ENCODE measurements around the gene ANO9. TPM values are rescaled to one million over a fixed set of nuclear protein-coding genes. Genes with fewer than 3 reads are reported as not detected.

The ANO9 gene
- total and polyA plus RNA-seq, 12 donors, result 0.07 to 2.9 (median 0.97) TPM; not detected in 5

DNA sequence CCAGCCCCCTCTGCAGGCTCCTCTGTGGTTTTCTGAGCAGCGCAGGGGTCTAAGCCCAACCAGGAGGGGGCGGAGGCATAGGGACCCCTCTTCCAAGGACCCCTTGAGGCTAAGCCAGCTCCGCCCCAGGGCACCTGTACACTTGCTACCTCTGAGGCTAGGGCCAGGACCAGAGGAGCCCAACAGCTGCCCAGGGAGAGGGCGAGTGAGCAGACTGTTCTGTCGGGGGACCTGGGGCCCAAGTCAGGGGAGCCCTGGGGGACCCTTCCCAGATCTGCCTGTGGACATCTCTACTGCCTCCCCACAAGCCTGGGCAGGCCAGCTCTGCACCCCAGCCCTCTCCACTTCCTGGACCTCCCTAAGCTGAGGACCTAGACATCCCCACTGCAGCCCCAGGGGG, 70.8 kb downstream of the ANO9 start:
- Histone ChIP-seq H3K4me1 (replicated peaks in 1 of 2) (no peaks in the 10 kb centered on the region), H3K27me3 (peaks cover 20% of the 10 kb centered on the region), H3K27ac (no peak overlapping the region), H3K9me3 (replicated peaks in 1 of 3) (no peaks in the 10 kb centered on the region), H3K36me3 (replicated peaks in 1 of 2) (no peaks in the 10 kb centered on the region), H3K4me3 (no peak overlapping the region)
- DNase-seq, result no peak
- intact Hi-C loops (cut with DNase I), result no loop called here
- no peak for TF ChIP-seq POLR2A (IDR thresholded peaks at IDR 0.05)
- WGBS, 4 donors, result 82 to 92% (median 87%) methylated on average over 5 of the region's 5 CpGs; no CpG with 5 or more reads in 1 of the 4 donors

GRCh38 chr11:370070-370941, 71.5 kb downstream of the ANO9 start:
- Histone ChIP-seq H3K36me3 (replicated peaks in 1 of 2) (no peaks in the 10 kb centered on the region), H3K4me3 (no peak overlapping the region), H3K9me3 (replicated peaks in 1 of 3) (no peaks in the 10 kb centered on the region), H3K4me1 (replicated peaks in 1 of 2) (no peaks in the 10 kb centered on the region), H3K27me3 (peaks cover 27% of the 10 kb centered on the region), H3K27ac (no peak overlapping the region)
- TF ChIP-seq, protein P1, sequence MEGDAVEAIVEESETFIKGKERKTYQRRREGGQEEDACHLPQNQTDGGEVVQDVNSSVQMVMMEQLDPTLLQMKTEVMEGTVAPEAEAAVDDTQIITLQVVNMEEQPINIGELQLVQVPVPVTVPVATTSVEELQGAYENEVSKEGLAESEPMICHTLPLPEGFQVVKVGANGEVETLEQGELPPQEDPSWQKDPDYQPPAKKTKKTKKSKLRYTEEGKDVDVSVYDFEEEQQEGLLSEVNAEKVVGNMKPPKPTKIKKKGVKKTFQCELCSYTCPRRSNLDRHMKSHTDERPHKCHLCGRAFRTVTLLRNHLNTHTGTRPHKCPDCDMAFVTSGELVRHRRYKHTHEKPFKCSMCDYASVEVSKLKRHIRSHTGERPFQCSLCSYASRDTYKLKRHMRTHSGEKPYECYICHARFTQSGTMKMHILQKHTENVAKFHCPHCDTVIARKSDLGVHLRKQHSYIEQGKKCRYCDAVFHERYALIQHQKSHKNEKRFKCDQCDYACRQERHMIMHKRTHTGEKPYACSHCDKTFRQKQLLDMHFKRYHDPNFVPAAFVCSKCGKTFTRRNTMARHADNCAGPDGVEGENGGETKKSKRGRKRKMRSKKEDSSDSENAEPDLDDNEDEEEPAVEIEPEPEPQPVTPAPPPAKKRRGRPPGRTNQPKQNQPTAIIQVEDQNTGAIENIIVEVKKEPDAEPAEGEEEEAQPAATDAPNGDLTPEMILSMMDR (IDR thresholded peaks at IDR 0.05), result no peak
- TF ChIP-seq POLR2A (IDR thresholded peaks at IDR 0.05), result no peak
- WGBS, 4 donors, result 23 to 62% (median 27%) methylated on average over 7 to 42 of the region's 42 CpGs
- DNase-seq, result no peak
- intact Hi-C loops (cut with DNase I), result no loop called here

DNA sequence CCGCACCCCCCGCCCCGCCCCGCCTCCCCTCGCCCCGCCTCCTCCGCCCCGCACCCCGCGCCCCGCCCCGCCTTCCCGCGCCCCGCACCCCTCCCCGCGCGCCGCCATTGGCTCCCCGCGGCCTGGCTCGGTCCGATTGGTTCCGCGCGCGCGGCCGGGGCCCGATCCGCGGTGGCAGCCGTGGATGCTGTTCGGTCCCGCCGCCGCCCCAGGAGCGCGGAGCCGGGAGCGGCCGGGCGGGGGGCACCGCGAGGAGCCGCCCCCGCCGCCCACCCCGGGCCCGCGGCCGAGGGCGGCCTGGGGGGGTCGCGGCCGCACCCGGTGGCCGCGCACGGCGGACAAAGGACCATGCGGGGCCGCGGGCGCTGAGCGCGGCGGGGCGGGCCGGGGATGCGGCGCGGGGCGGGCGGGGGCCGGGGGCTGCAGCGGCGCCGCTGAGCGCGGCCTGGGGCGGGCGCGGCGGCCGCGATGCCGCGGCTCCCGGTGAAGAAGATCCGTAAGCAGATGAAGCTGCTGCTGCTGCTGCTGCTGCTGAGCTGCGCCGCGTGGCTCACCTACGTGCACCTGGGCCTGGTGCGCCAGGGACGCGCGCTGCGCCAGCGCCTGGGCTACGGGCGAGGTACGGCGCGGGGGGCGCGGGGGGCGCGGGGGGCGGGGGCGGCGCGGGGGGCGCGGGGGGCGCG, 72.3 kb downstream of the ANO9 start, which contains the start of gene B4GALNT4:
TSS of gene B4GALNT4 (plus strand) at position 164 of the 683 bp plus-strand sequence. CDS start at position 469, 305 bp downstream.
- TF ChIP-seq, protein P1 (IDR thresholded peaks at IDR 0.05), result no peak
- TF ChIP-seq POLR2A (IDR thresholded peaks at IDR 0.05), result no peak
- peak in 1 of 7 donors; percentile 45 for DNase-seq
- H3K4me1 ChIP-seq (replicated peaks in 1 of 2), result no peaks in the 10 kb centered on the region
- H3K36me3 ChIP-seq (replicated peaks in 1 of 2), result no peaks in the 10 kb centered on the region
- H3K27ac ChIP-seq, result no peak within 1 kb of the TSS
- H3K9me3 ChIP-seq (replicated peaks in 1 of 3), result no peaks in the 10 kb centered on the region
- intact Hi-C loops (cut with DNase I), result no loop called here
- peaks cover 35% of the 10 kb centered on the region for H3K27me3 ChIP-seq
- no peak within 1 kb of the TSS for H3K4me3 ChIP-seq
- 1 to 2% (median 1%) methylated on average over 22 to 113 of the region's 118 CpGs; no CpG with 5 or more reads in 1 of the 4 donors for WGBS, 4 donors

DNA sequence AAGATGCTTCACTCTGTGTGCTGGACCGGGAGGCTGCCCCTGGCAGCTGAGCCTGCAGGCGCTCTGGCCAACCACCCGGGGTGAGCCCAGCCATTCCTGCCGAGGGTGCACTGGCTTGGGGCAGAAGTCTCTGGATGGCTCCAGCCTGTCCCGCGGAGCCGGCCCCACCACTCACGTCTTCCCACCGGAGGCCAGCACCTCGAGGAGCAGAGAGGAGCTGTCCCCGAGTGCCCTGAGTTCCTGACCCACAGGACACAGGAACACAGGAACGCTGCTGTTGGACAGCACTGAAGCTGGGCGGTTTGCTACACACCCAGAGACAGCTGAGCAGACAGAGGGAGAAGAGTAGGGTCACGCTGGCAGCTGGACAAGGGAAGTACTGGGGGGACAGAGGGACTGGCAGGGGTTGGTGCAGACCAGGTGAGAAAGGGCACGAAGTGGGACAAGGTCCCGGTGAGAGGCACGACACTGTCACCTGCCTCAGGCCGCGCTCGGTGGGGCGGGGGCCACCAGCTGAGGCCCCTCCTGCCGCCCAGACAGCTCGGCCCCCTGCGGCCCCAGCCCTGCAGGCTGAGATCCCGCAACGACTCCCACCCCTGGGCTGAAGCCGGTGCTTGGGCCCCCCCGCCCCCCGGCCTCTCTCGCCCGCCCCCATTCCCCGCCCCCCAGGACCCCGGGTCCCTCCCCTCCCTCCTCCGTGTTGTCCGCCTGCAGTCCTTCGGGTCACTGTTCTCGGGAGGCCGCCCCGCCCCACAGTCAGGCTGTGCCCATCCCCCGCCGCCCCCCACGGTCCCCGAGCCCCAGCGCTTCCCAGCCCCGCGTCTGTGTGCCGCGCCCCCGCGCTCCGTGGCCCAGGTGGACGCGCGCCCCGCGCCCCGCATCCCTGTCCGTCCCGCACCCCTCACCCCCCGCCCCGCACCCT, 73.1 kb downstream of the ANO9 start:
- H3K36me3 ChIP-seq (replicated peaks in 1 of 2), result no peaks in the 10 kb centered on the region
- no peak for TF ChIP-seq POLR2A (IDR thresholded peaks at IDR 0.05)
- TF ChIP-seq, protein P1 (IDR thresholded peaks at IDR 0.05), result no peak
- 0 to 4% (median 4%) methylated on average over 7 to 61 of the region's 61 CpGs for WGBS, 4 donors
- intact Hi-C loops (cut with DNase I), result no loop called here
- H3K4me3 ChIP-seq, result no peak overlapping the region
- H3K4me1 ChIP-seq (replicated peaks in 1 of 2), result no peaks in the 10 kb centered on the region
- H3K27ac ChIP-seq, result no peak overlapping the region
- peaks cover 39% of the 10 kb centered on the region for H3K27me3 ChIP-seq
- DNase-seq, result peak in 2 of 7 donors; percentile 24 to 26
- H3K9me3 ChIP-seq (replicated peaks in 1 of 3), result no peaks in the 10 kb centered on the region
